ENCODE results near the gene LMF1.

Gene LMF1

GRCh38 chr16:995087-995486 lies 24.3 kb upstream of the LMF1 start:
- DNase-seq (ENCODE audit: low read depth) = no peak
- TF ChIP-seq POLR2A (IDR thresholded peaks at IDR 0.05; ENCODE audit: extremely low read depth, insufficient read length) (no peak), CTCF (IDR thresholded peaks at IDR 0.05; ENCODE audit: low read depth, low read length) (no peak), MYC (IDR thresholded peaks at IDR 0.05; ENCODE audit: low read depth, low read length) (no peak)
- H3K4me3 ChIP-seq (ENCODE audit: low read depth, low read length) = no peak overlapping the region

GRCh38 chr16:993731-994130 lies 22.9 kb upstream of the LMF1 start:
- DNase-seq (ENCODE audit: low read depth) = no peak
- H3K4me3 ChIP-seq (ENCODE audit: low read depth, low read length) = no peak overlapping the region
- TF ChIP-seq MYC (IDR thresholded peaks at IDR 0.05; ENCODE audit: low read depth, low read length) = no peak
- no peak for TF ChIP-seq POLR2A (IDR thresholded peaks at IDR 0.05; ENCODE audit: extremely low read depth, insufficient read length)
- TF ChIP-seq CTCF (IDR thresholded peaks at IDR 0.05; ENCODE audit: low read depth, low read length) = no peak
- TF ChIP-seq MAX (IDR thresholded peaks at IDR 0.05; ENCODE audit: low read depth, low read length) = no peak

GRCh38 chr16:991773-992172 lies 21.0 kb upstream of the LMF1 start:
- DNase-seq (ENCODE audit: low read depth) = no peak
- TF ChIP-seq MAX (IDR thresholded peaks at IDR 0.05; ENCODE audit: low read depth, low read length) (no peak), POLR2A (IDR thresholded peaks at IDR 0.05; ENCODE audit: extremely low read depth, insufficient read length) (no peak), MYC (IDR thresholded peaks at IDR 0.05; ENCODE audit: low read depth, low read length) (no peak), CTCF (IDR thresholded peaks at IDR 0.05; ENCODE audit: low read depth, low read length) (no peak)
- H3K4me3 ChIP-seq (ENCODE audit: low read depth, low read length) = no peak overlapping the region

- no peak for DNase-seq (ENCODE audit: low read depth)
- TF ChIP-seq POLR2A (IDR thresholded peaks at IDR 0.05; ENCODE audit: extremely low read depth, insufficient read length) (no peak), MAX (IDR thresholded peaks at IDR 0.05; ENCODE audit: low read depth, low read length) (no peak), MYC (IDR thresholded peaks at IDR 0.05; ENCODE audit: low read depth, low read length) (no peak), CTCF (IDR thresholded peaks at IDR 0.05; ENCODE audit: low read depth, low read length) (no peak)
- H3K4me3 ChIP-seq (ENCODE audit: low read depth, low read length) = no peak overlapping the region
Observed at GRCh38 chr16:991345-991744, 20.6 kb upstream of the LMF1 start.

GRCh38 chr16:990516-991291 lies 19.9 kb upstream of the LMF1 start:
- TF ChIP-seq POLR2A (IDR thresholded peaks at IDR 0.05; ENCODE audit: extremely low read depth, insufficient read length) (no peak), CTCF (IDR thresholded peaks at IDR 0.05; ENCODE audit: low read depth, low read length) (no peak), MYC (IDR thresholded peaks at IDR 0.05; ENCODE audit: low read depth, low read length) (no peak), MAX (IDR thresholded peaks at IDR 0.05; ENCODE audit: low read depth, low read length) (no peak)
- H3K4me3 ChIP-seq (ENCODE audit: low read depth, low read length) = no peak overlapping the region
- DNase-seq (ENCODE audit: low read depth) = no peak
